SU-DHL-6 (cell line): ENCODE measurements around the gene MAP2K5.

Experiments used
- EZH2phosphoT487 ChIP-seq: fragments of 200-600 bp; sonication (generic), shearing (Covaris generic); conservative IDR thresholded peaks from 2 replicates; pipeline ENCODE4 v1.6.1; 2018; ENCODE audit warnings: mild to moderate bottlenecking, antibody characterized with exemption, low read length, moderate library complexity, mixed read lengths
- TF ChIP-seq, protein P1 (sequence below): fragments of 200-600 bp; sonication (generic); IDR thresholded peaks from one replicate; pipeline ENCODE4 v1.5.1; 2017; ENCODE audit warnings: antibody characterized with exemption, mild to moderate bottlenecking, low read length, moderate library complexity; ENCODE audit not compliant: insufficient read depth, poor library complexity, severe bottlenecking

DNA sequence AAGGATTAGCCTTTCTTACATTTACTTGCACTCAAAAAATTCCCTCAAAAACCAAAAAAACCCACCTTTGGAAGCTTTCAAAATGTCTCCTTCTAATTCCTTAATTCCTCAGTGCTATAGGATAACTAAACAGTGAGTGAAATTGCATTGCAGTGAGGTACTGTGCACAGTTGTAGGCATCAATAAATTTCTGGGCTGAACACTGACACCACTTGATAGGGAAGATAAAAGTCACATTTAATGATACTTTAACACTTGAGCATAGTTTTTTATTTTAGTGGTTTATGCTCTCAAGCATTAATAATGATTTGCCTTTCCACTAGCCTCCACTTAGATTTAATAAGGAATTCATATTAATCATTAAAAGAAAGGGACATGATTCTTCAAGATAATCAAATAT lies 52.3 kb downstream of the MAP2K5 start:
- TF ChIP-seq, protein P1, sequence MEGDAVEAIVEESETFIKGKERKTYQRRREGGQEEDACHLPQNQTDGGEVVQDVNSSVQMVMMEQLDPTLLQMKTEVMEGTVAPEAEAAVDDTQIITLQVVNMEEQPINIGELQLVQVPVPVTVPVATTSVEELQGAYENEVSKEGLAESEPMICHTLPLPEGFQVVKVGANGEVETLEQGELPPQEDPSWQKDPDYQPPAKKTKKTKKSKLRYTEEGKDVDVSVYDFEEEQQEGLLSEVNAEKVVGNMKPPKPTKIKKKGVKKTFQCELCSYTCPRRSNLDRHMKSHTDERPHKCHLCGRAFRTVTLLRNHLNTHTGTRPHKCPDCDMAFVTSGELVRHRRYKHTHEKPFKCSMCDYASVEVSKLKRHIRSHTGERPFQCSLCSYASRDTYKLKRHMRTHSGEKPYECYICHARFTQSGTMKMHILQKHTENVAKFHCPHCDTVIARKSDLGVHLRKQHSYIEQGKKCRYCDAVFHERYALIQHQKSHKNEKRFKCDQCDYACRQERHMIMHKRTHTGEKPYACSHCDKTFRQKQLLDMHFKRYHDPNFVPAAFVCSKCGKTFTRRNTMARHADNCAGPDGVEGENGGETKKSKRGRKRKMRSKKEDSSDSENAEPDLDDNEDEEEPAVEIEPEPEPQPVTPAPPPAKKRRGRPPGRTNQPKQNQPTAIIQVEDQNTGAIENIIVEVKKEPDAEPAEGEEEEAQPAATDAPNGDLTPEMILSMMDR = no peak
- TF ChIP-seq EZH2phosphoT487 = no peak
